ENCODE results near the gene PHF11.

The PHF11 gene

GRCh38 chr13:49539313-49539712 is 43.6 kb downstream of the PHF11 start:
- in situ Hi-C loops (cut with HindIII; ENCODE audit: low pct_unique_long_range_greater_than_20kb, low sequenced_read_pairs): no loop called here

GRCh38 chr13:49539746-49540145 is 44.0 kb downstream of the PHF11 start:
- in situ Hi-C loops (cut with HindIII; ENCODE audit: low pct_unique_long_range_greater_than_20kb, low sequenced_read_pairs): no loop called here
- TF ChIP-seq JUND (IDR thresholded peaks at IDR 0.05; ENCODE audit: low read depth): no peak
- no peak for DNase-seq (ENCODE audit: low read depth in 1 of 2, low spot score in 1 of 2)

More at GRCh38 chr13:49539313-49539712, 43.6 kb downstream of the PHF11 start:
- no peak for TF ChIP-seq JUND (IDR thresholded peaks at IDR 0.05; ENCODE audit: low read depth)
- no peak for DNase-seq (ENCODE audit: low read depth in 1 of 2, low spot score in 1 of 2)

- DNase-seq (ENCODE audit: low read depth in 1 of 2, low spot score in 1 of 2): no peak
- no peak for TF ChIP-seq JUND (IDR thresholded peaks at IDR 0.05; ENCODE audit: low read depth)
- in situ Hi-C loops (cut with HindIII; ENCODE audit: low pct_unique_long_range_greater_than_20kb, low sequenced_read_pairs): no loop called here
These were observed 44.8 kb downstream of the PHF11 start for GRCh38 chr13:49540552-49540951.

GRCh38 chr13:49543656-49544055 is 47.9 kb downstream of the PHF11 start:
- DNase-seq (ENCODE audit: low read depth in 1 of 2, low spot score in 1 of 2): no peak
- TF ChIP-seq JUND (IDR thresholded peaks at IDR 0.05; ENCODE audit: low read depth): no peak
- in situ Hi-C loops (cut with HindIII; ENCODE audit: low pct_unique_long_range_greater_than_20kb, low sequenced_read_pairs): no loop called here

GRCh38 chr13:49545661-49546060 is 49.9 kb downstream of the PHF11 start:
- in situ Hi-C loops (cut with HindIII; ENCODE audit: low pct_unique_long_range_greater_than_20kb, low sequenced_read_pairs): no loop called here
- no peak for TF ChIP-seq JUND (IDR thresholded peaks at IDR 0.05; ENCODE audit: low read depth)
- no peak for DNase-seq (ENCODE audit: low read depth in 1 of 2, low spot score in 1 of 2)

- TF ChIP-seq JUND (IDR thresholded peaks at IDR 0.05; ENCODE audit: low read depth): no peak
- in situ Hi-C loops (cut with HindIII; ENCODE audit: low pct_unique_long_range_greater_than_20kb, low sequenced_read_pairs): no loop called here
- no peak for DNase-seq (ENCODE audit: low read depth in 1 of 2, low spot score in 1 of 2)
These were observed 50.8 kb downstream of the PHF11 start for GRCh38 chr13:49546561-49546960.

GRCh38 chr13:49549289-49549688 is 53.5 kb downstream of the PHF11 start:
- no peak for TF ChIP-seq JUND (IDR thresholded peaks at IDR 0.05; ENCODE audit: low read depth)
- DNase-seq (ENCODE audit: low read depth in 1 of 2, low spot score in 1 of 2): no peak
- in situ Hi-C loops (cut with HindIII; ENCODE audit: low pct_unique_long_range_greater_than_20kb, low sequenced_read_pairs): no loop called here

GRCh38 chr13:49550942-49551644 is 55.3 kb downstream of the PHF11 start:
- in situ Hi-C loops (cut with HindIII; ENCODE audit: low pct_unique_long_range_greater_than_20kb, low sequenced_read_pairs): no loop called here
- TF ChIP-seq JUND (IDR thresholded peaks at IDR 0.05; ENCODE audit: low read depth): no peak
- no peak for DNase-seq (ENCODE audit: low read depth in 1 of 2, low spot score in 1 of 2)

GRCh38 chr13:49553888-49554287 is 58.1 kb downstream of the PHF11 start:
- TF ChIP-seq JUND (IDR thresholded peaks at IDR 0.05; ENCODE audit: low read depth): no peak
- in situ Hi-C loops (cut with HindIII; ENCODE audit: low pct_unique_long_range_greater_than_20kb, low sequenced_read_pairs): no loop called here
- DNase-seq (ENCODE audit: low read depth in 1 of 2, low spot score in 1 of 2): no peak

GRCh38 chr13:49554387-49554786 is 58.6 kb downstream of the PHF11 start:
- no peak for TF ChIP-seq JUND (IDR thresholded peaks at IDR 0.05; ENCODE audit: low read depth)
- in situ Hi-C loops (cut with HindIII; ENCODE audit: low pct_unique_long_range_greater_than_20kb, low sequenced_read_pairs): no loop called here
- DNase-seq (ENCODE audit: low read depth in 1 of 2, low spot score in 1 of 2): no peak

- no peak for TF ChIP-seq JUND (IDR thresholded peaks at IDR 0.05; ENCODE audit: low read depth)
- in situ Hi-C loops (cut with HindIII; ENCODE audit: low pct_unique_long_range_greater_than_20kb, low sequenced_read_pairs): no loop called here
- no peak for DNase-seq (ENCODE audit: low read depth in 1 of 2, low spot score in 1 of 2)
These were observed 63.3 kb downstream of the PHF11 start for GRCh38 chr13:49559006-49559405.

- TF ChIP-seq JUND (IDR thresholded peaks at IDR 0.05; ENCODE audit: low read depth): no peak
- in situ Hi-C loops (cut with HindIII; ENCODE audit: low pct_unique_long_range_greater_than_20kb, low sequenced_read_pairs): no loop called here
- DNase-seq (ENCODE audit: low read depth in 1 of 2, low spot score in 1 of 2): no peak
These were observed 64.7 kb downstream of the PHF11 start for GRCh38 chr13:49560270-49561061.

- in situ Hi-C loops (cut with HindIII; ENCODE audit: low pct_unique_long_range_greater_than_20kb, low sequenced_read_pairs): no loop called here
- no peak for DNase-seq (ENCODE audit: low read depth in 1 of 2, low spot score in 1 of 2)
- no peak for TF ChIP-seq JUND (IDR thresholded peaks at IDR 0.05; ENCODE audit: low read depth)
These were observed 65.3 kb downstream of the PHF11 start for GRCh38 chr13:49561062-49561410.

Data from T47D (cell line).